AG08395 (cell line): Measurements from ENCODE around the gene EFHD2.
A peak's percentile ranks its signal among the peaks of the same experiment; 100 is the strongest.
"Not testable (repeated sequence)": the region's sequence is repeated elsewhere in the genome, so short reads cannot be mapped to it uniquely, and the experiment has no call there.

Experiments used
- DNase-seq: peaks from one replicate; pipeline ENCODE4 v3.0.0; 2012; ENCODE audit warnings: mixed read lengths, low spot score

The EFHD2 gene

GRCh38 chr1:15388201-15388880, 21.3 kb upstream of the EFHD2 start:
- no peak for DNase-seq

GRCh38 chr1:15389828-15390227, 19.9 kb upstream of the EFHD2 start:
- not testable (repeated sequence) for DNase-seq

GRCh38 chr1:15390667-15391066, 19.0 kb upstream of the EFHD2 start:
- no peak for DNase-seq

- no peak for DNase-seq
Observed at GRCh38 chr1:15391366-15391765, 18.3 kb upstream of the EFHD2 start.

GRCh38 chr1:15393475-15394257, 16.0 kb upstream of the EFHD2 start:
- DNase-seq = no peak

- DNase-seq = no peak
Observed at GRCh38 chr1:15394258-15394690, 15.4 kb upstream of the EFHD2 start.

GRCh38 chr1:15397236-15397635, 12.5 kb upstream of the EFHD2 start:
- no peak for DNase-seq

- no peak for DNase-seq
Observed at GRCh38 chr1:15399710-15400109, 10.0 kb upstream of the EFHD2 start.

GRCh38 chr1:15400627-15401026, 9.1 kb upstream of the EFHD2 start:
- DNase-seq = no peak

GRCh38 chr1:15401391-15402055, 8.2 kb upstream of the EFHD2 start:
- DNase-seq = no peak

- no peak for DNase-seq
Observed at GRCh38 chr1:15402809-15403450, 6.8 kb upstream of the EFHD2 start.

- no peak for DNase-seq
Observed at GRCh38 chr1:15403962-15404580, 5.6 kb upstream of the EFHD2 start.

- no peak for DNase-seq
Observed at GRCh38 chr1:15405106-15405850, 4.4 kb upstream of the EFHD2 start.

GRCh38 chr1:15406614-15407559, 2.8 kb upstream of the EFHD2 start:
- peak; percentile 93 for DNase-seq

GRCh38 chr1:15407580-15407979, 2.1 kb upstream of the EFHD2 start:
- DNase-seq = no peak

- no peak for DNase-seq
Observed at GRCh38 chr1:15408890-15409387, 749 bp upstream of the EFHD2 start.

GRCh38 chr1:15410223-15410883, 665 bp downstream of the EFHD2 start:
- DNase-seq = peak; percentile 17

GRCh38 chr1:15410884-15411245, 1.2 kb downstream of the EFHD2 start:
- no peak for DNase-seq

- no peak for DNase-seq
Observed at GRCh38 chr1:15411593-15412137, 2.0 kb downstream of the EFHD2 start.
